Right hindlimb (tissue), 1 donor: Measurements from ENCODE around the gene COX15.
"Not testable (repeated sequence)": the region's sequence is repeated elsewhere in the genome, so short reads cannot be mapped to it uniquely, and the experiment has no call there.

ENCODE experiments used
- DNase-seq: peaks from one replicate; pipeline ENCODE4 v3.0.0-alpha.2; 2018

Gene COX15

GRCh38 chr10:99732033-99732842 is at the start of gene COX15, which contains the start of gene CUTC:
Gene COX15, minus strand, starts transcription at chr10:99732127. Its CDS starts 78 bp downstream, at chr10:99732049.
Gene CUTC, plus strand, starts transcription at chr10:99732234. Its CDS starts 115 bp downstream, at chr10:99732349.
- peak; percentile 98 for DNase-seq

GRCh38 chr10:99779335-99779734 is 47.4 kb upstream of the COX15 start:
- DNase-seq = no peak

- DNase-seq = no peak
Observed at GRCh38 chr10:99777918-99778714, 46.2 kb upstream of the COX15 start.

GRCh38 chr10:99775850-99776249 is 43.9 kb upstream of the COX15 start:
- DNase-seq = no peak

- DNase-seq = no peak
Observed at GRCh38 chr10:99770408-99771045, 38.6 kb upstream of the COX15 start.

GRCh38 chr10:99769706-99770105 is 37.8 kb upstream of the COX15 start:
- no peak for DNase-seq

GRCh38 chr10:99768556-99768955 is 36.6 kb upstream of the COX15 start:
- DNase-seq = no peak

GRCh38 chr10:99767901-99768300 is 36.0 kb upstream of the COX15 start:
- DNase-seq = no peak

- no peak for DNase-seq
Observed at GRCh38 chr10:99766302-99766681, 34.4 kb upstream of the COX15 start.

GRCh38 chr10:99765672-99766301 is 33.9 kb upstream of the COX15 start:
- DNase-seq = no peak

- DNase-seq = no peak
Observed at GRCh38 chr10:99761365-99761764, 29.4 kb upstream of the COX15 start.

- DNase-seq = no peak
Observed at GRCh38 chr10:99760321-99760720, 28.4 kb upstream of the COX15 start.

GRCh38 chr10:99758211-99758891 is 26.4 kb upstream of the COX15 start:
- DNase-seq = no peak

GRCh38 chr10:99756159-99756558 is 24.2 kb upstream of the COX15 start:
- no peak for DNase-seq

- DNase-seq = no peak
Observed at GRCh38 chr10:99754670-99755069, 22.7 kb upstream of the COX15 start.

- DNase-seq = no peak
Observed at GRCh38 chr10:99750641-99751040, 18.7 kb upstream of the COX15 start.

GRCh38 chr10:99748823-99749451 is 17.0 kb upstream of the COX15 start:
- no peak for DNase-seq

GRCh38 chr10:99746166-99746565 is 14.2 kb upstream of the COX15 start:
- not testable (repeated sequence) for DNase-seq

GRCh38 chr10:99743841-99744240 is 11.9 kb upstream of the COX15 start:
- no peak for DNase-seq

- DNase-seq = no peak
Observed at GRCh38 chr10:99742701-99743100, 10.8 kb upstream of the COX15 start.

- no peak for DNase-seq
Observed at GRCh38 chr10:99742254-99742653, 10.3 kb upstream of the COX15 start.
